ENCODE results near the gene NDE1. TPM values are rescaled to one million over a fixed set of nuclear protein-coding genes. Genes with fewer than 3 reads are reported as not detected.

The NDE1 gene
- polyA plus RNA-seq, 1 of the 3 experiments (the other 2 are of a cell fraction), result 27.9 TPM

GRCh38 chr16:15739464-15739863, 89.4 kb downstream of the NDE1 start:
- Histone ChIP-seq H3K9me3 (no peaks in the 10 kb centered on the region), H3K9me2 (no peaks in the 10 kb centered on the region), H3K9ac (no peak overlapping the region), H3K27me3 (ENCODE audit: insufficient read depth) (no peaks in the 10 kb centered on the region), H2AFZ (ENCODE audit: low read depth) (no peak overlapping the region), H3K4me1 (ENCODE audit: control insufficient read depth in 1 of 2, insufficient read depth in 2 of 2, low read depth in 1 of 2, low read length in 1 of 2) (no peaks in the 10 kb centered on the region), H3F3A (replicated peaks; ENCODE audit: insufficient read depth) (no peaks in the 10 kb centered on the region), H3K27ac (ENCODE audit: low read depth in 2 of 2, low read length in 1 of 2) (no peak overlapping the region), H3K79me2 (ENCODE audit: insufficient read depth) (no peaks in the 10 kb centered on the region), H3K36me3 (replicated peaks in 1 of 2; ENCODE audit: control insufficient read depth in 1 of 2, insufficient read depth in 2 of 2, low read length in 1 of 2) (no peaks in the 10 kb centered on the region), H3K4me3 (ENCODE audit: low read depth in 2 of 2, low read length in 1 of 2) (no peak overlapping the region), H4K20me1 (ENCODE audit: insufficient read depth) (no peaks in the 10 kb centered on the region), H3K4me2 (no peak overlapping the region)
- ChIA-PET CTCF (interaction anchor here (0.6 to 1.2 kb wide), 3 partner anchors 10 to 769 kb away, joined by 3 to 4 read pairs (median 3); no protein-coding TSS in a partner anchor), POLR2A (no interaction called here)
- no peak for DNase-seq
- TF ChIP-seq NFIC (IDR thresholded peaks at IDR 0.05; ENCODE audit: borderline replicate concordance) (no peak), CHD2 (IDR thresholded peaks at IDR 0.05; ENCODE audit: low read length, partially characterized antibody) (no peak), JUND (IDR thresholded peaks at IDR 0.05) (no peak), FOSL2 (IDR thresholded peaks at IDR 0.05; ENCODE audit: borderline replicate concordance, low read depth) (no peak), FOXJ3 (CRISPR knock-in tag; IDR thresholded peaks at IDR 0.05) (no peak), EP300 (IDR thresholded peaks at IDR 0.05; ENCODE audit: borderline replicate concordance in 1 of 2, low read depth in 1 of 2, low read length in 1 of 2) (no peak), TAF1 (IDR thresholded peaks at IDR 0.05; ENCODE audit: borderline replicate concordance, low read depth, low read length) (no peak), FOXM1 (IDR thresholded peaks at IDR 0.05; ENCODE audit: low read depth) (no peak), MXI1 (IDR thresholded peaks at IDR 0.05; ENCODE audit: low read depth, low read length) (no peak), EZH2phosphoT487 (IDR thresholded peaks at IDR 0.05; ENCODE audit: borderline replicate concordance, low read depth) (no peak), SIN3A (IDR thresholded peaks at IDR 0.05; ENCODE audit: borderline replicate concordance, low read depth, low read length) (no peak), ELF1 (IDR thresholded peaks at IDR 0.05) (no peak), RCOR1 (IDR thresholded peaks at IDR 0.05; ENCODE audit: low read length) (no peak), MAX (IDR thresholded peaks at IDR 0.05; ENCODE audit: low read depth) (no peak), TEAD4 (IDR thresholded peaks at IDR 0.05; ENCODE audit: borderline replicate concordance, insufficient read depth) (no peak), RXRA (IDR thresholded peaks at IDR 0.05; ENCODE audit: borderline replicate concordance, low read depth) (no peak)
- TF ChIP-seq, protein P1, sequence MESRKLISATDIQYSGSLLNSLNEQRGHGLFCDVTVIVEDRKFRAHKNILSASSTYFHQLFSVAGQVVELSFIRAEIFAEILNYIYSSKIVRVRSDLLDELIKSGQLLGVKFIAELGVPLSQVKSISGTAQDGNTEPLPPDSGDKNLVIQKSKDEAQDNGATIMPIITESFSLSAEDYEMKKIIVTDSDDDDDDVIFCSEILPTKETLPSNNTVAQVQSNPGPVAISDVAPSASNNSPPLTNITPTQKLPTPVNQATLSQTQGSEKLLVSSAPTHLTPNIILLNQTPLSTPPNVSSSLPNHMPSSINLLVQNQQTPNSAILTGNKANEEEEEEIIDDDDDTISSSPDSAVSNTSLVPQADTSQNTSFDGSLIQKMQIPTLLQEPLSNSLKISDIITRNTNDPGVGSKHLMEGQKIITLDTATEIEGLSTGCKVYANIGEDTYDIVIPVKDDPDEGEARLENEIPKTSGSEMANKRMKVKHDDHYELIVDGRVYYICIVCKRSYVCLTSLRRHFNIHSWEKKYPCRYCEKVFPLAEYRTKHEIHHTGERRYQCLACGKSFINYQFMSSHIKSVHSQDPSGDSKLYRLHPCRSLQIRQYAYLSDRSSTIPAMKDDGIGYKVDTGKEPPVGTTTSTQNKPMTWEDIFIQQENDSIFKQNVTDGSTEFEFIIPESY (IDR thresholded peaks at IDR 0.05; ENCODE audit: borderline replicate concordance, low read depth), result no peak
- TF ChIP-seq, protein P2, sequence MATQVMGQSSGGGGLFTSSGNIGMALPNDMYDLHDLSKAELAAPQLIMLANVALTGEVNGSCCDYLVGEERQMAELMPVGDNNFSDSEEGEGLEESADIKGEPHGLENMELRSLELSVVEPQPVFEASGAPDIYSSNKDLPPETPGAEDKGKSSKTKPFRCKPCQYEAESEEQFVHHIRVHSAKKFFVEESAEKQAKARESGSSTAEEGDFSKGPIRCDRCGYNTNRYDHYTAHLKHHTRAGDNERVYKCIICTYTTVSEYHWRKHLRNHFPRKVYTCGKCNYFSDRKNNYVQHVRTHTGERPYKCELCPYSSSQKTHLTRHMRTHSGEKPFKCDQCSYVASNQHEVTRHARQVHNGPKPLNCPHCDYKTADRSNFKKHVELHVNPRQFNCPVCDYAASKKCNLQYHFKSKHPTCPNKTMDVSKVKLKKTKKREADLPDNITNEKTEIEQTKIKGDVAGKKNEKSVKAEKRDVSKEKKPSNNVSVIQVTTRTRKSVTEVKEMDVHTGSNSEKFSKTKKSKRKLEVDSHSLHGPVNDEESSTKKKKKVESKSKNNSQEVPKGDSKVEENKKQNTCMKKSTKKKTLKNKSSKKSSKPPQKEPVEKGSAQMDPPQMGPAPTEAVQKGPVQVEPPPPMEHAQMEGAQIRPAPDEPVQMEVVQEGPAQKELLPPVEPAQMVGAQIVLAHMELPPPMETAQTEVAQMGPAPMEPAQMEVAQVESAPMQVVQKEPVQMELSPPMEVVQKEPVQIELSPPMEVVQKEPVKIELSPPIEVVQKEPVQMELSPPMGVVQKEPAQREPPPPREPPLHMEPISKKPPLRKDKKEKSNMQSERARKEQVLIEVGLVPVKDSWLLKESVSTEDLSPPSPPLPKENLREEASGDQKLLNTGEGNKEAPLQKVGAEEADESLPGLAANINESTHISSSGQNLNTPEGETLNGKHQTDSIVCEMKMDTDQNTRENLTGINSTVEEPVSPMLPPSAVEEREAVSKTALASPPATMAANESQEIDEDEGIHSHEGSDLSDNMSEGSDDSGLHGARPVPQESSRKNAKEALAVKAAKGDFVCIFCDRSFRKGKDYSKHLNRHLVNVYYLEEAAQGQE (IDR thresholded peaks at IDR 0.05; ENCODE audit: low read depth, low read length), result no peak
- TF ChIP-seq, protein P3, sequence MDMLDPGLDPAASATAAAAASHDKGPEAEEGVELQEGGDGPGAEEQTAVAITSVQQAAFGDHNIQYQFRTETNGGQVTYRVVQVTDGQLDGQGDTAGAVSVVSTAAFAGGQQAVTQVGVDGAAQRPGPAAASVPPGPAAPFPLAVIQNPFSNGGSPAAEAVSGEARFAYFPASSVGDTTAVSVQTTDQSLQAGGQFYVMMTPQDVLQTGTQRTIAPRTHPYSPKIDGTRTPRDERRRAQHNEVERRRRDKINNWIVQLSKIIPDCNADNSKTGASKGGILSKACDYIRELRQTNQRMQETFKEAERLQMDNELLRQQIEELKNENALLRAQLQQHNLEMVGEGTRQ (IDR thresholded peaks at IDR 0.05; ENCODE audit: borderline replicate concordance, low read depth, low read length), result no peak
- TF ChIP-seq, protein P4, sequence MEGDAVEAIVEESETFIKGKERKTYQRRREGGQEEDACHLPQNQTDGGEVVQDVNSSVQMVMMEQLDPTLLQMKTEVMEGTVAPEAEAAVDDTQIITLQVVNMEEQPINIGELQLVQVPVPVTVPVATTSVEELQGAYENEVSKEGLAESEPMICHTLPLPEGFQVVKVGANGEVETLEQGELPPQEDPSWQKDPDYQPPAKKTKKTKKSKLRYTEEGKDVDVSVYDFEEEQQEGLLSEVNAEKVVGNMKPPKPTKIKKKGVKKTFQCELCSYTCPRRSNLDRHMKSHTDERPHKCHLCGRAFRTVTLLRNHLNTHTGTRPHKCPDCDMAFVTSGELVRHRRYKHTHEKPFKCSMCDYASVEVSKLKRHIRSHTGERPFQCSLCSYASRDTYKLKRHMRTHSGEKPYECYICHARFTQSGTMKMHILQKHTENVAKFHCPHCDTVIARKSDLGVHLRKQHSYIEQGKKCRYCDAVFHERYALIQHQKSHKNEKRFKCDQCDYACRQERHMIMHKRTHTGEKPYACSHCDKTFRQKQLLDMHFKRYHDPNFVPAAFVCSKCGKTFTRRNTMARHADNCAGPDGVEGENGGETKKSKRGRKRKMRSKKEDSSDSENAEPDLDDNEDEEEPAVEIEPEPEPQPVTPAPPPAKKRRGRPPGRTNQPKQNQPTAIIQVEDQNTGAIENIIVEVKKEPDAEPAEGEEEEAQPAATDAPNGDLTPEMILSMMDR (IDR thresholded peaks at IDR 0.05), result no peak
- WGBS (ENCODE audit: low lambda C conversion rate), result 100% methylated on average over 1 of the region's 2 CpGs

All from SK-N-SH (cell line).